Measurements from ENCODE around the gene IPO11.

IPO11 gene

DNA sequence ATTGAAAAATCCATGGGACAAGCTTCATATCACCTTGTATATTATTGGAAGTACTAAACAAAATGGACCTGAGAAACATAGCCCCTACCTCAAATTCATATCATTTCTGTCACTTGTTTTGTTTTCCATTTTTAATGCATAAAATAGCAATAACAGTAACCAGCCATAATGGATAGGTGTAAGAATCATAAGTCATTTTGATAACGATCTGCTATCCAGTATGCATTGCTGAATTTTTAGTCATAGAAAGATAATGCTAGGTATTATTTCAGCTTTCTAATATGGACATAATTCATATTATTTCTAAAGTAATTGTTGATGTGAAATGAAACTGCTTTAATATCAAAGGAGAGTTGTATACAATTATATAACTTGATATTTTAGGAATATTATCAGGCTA is 164.9 kb downstream of the IPO11 start:
- no peak overlapping the region for H3K27ac ChIP-seq
- TF ChIP-seq, protein P1, sequence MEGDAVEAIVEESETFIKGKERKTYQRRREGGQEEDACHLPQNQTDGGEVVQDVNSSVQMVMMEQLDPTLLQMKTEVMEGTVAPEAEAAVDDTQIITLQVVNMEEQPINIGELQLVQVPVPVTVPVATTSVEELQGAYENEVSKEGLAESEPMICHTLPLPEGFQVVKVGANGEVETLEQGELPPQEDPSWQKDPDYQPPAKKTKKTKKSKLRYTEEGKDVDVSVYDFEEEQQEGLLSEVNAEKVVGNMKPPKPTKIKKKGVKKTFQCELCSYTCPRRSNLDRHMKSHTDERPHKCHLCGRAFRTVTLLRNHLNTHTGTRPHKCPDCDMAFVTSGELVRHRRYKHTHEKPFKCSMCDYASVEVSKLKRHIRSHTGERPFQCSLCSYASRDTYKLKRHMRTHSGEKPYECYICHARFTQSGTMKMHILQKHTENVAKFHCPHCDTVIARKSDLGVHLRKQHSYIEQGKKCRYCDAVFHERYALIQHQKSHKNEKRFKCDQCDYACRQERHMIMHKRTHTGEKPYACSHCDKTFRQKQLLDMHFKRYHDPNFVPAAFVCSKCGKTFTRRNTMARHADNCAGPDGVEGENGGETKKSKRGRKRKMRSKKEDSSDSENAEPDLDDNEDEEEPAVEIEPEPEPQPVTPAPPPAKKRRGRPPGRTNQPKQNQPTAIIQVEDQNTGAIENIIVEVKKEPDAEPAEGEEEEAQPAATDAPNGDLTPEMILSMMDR (IDR thresholded peaks at IDR 0.05): no peak

GRCh38 chr5:62578540-62578939 is 166.0 kb downstream of the IPO11 start, which contains the start of gene LRRC70:
LRRC70 (plus strand) TSS chr5:62578819; CDS start chr5:62579439, 620 bp downstream.
- DNase-seq (ENCODE audit: low spot score): no peak
- H3K4me3 ChIP-seq: peak within 1 kb of the TSS; percentile 1

More for the DNA sequence above, 164.9 kb downstream of the IPO11 start:
- no peak overlapping the region for H3K4me3 ChIP-seq
- DNase-seq (ENCODE audit: low spot score): no peak

GRCh38 chr5:62579761-62580160 is 167.2 kb downstream of the IPO11 start:
- no peak overlapping the region for H3K27ac ChIP-seq
- no peak for DNase-seq (ENCODE audit: low spot score)
- TF ChIP-seq, protein P1 (IDR thresholded peaks at IDR 0.05): no peak
- H3K4me3 ChIP-seq: peak overlapping the region; percentile 1

More at GRCh38 chr5:62578540-62578939, 166.0 kb downstream of the IPO11 start, which contains the start of gene LRRC70:
- TF ChIP-seq, protein P1 (IDR thresholded peaks at IDR 0.05): no peak
- H3K27ac ChIP-seq: no peak within 1 kb of the TSS

- TF ChIP-seq, protein P1 (IDR thresholded peaks at IDR 0.05): no peak
- no peak overlapping the region for H3K27ac ChIP-seq
- H3K4me3 ChIP-seq: no peak overlapping the region
- no peak for DNase-seq (ENCODE audit: low spot score)
These were observed 169.5 kb downstream of the IPO11 start for GRCh38 chr5:62581836-62582597.

- Histone ChIP-seq H3K4me3 (no peak overlapping the region), H3K27ac (no peak overlapping the region)
- no peak for DNase-seq (ENCODE audit: low spot score)
- TF ChIP-seq, protein P1 (IDR thresholded peaks at IDR 0.05): no peak
These were observed 171.8 kb downstream of the IPO11 start for GRCh38 chr5:62584391-62584790.

GRCh38 chr5:62585306-62585705 is 172.7 kb downstream of the IPO11 start:
- Histone ChIP-seq H3K4me3 (no peak overlapping the region), H3K27ac (no peak overlapping the region)
- TF ChIP-seq, protein P1 (IDR thresholded peaks at IDR 0.05): no peak
- no peak for DNase-seq (ENCODE audit: low spot score)

DNA sequence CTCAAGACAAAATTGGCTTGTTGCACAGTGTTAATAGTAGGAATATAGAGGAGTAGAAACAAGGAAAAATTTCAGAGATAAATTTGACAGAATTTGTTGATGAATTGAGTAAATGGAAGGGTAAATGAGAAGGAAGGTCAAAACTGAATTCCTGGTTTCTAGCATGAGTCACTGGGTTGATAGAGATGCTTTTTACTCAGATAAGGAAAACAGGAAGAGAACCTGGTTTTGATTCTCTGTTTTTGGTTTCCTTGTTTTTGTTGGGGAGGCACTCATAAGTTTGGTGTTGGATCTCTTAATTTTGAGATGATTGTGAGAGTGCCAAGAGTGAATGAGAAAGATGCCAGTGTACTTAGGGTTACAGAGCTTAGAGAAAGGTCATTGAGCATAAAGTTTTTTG is 173.2 kb downstream of the IPO11 start:
- Histone ChIP-seq H3K4me3 (no peak overlapping the region), H3K27ac (no peak overlapping the region)
- no peak for DNase-seq (ENCODE audit: low spot score)
- TF ChIP-seq, protein P1 (IDR thresholded peaks at IDR 0.05): no peak

Measured in coronary artery (tissue), 2 donors.